Activated T-cell treated with anti-CD3 and anti-CD28 coated beads, Interleukin-2, amount 50 U/mL, for 4 hours (primary cell): ENCODE results near the gene SLC23A2. TPM values are rescaled to one million over a fixed set of nuclear protein-coding genes. Genes with fewer than 3 reads are reported as not detected.
"Not testable (repeated sequence)": the region's sequence is repeated elsewhere in the genome, so short reads cannot be mapped to it uniquely, and the experiment has no call there.

Source experiments
- ATAC-seq, 2 donors: fragments of 200-7000 bp; cut with Tn5 transposase; one replicate each; pipeline ENCODE4 v1.10.0; 2021
- DNase-seq: peaks from one replicate; pipeline ENCODE4 v3.0.0-alpha.2; 2020
- H3K27me3 Mint-ChIP-seq: one replicate; pipeline ENCODE4 v1.8.0; 2021; ENCODE audit warnings: low read depth, mixed read lengths
- H3K36me3 Mint-ChIP-seq: one replicate; pipeline ENCODE4 v1.8.0; 2022; ENCODE audit warnings: mixed read lengths; ENCODE audit not compliant: insufficient read depth
- H3K4me1 Mint-ChIP-seq: one replicate; pipeline ENCODE4 v1.8.0; 2021; ENCODE audit warnings: low read depth, mixed read lengths
- H3K4me3 Mint-ChIP-seq: one replicate; pipeline ENCODE4 v1.8.0; 2021; ENCODE audit warnings: mild to moderate bottlenecking, moderate library complexity, mixed read lengths
- H3K9me3 Mint-ChIP-seq: one replicate; pipeline ENCODE4 v1.8.0; 2021; ENCODE audit warnings: mixed read lengths
- total RNA-seq, 3 donors: library from RNA; stranded (reverse); gene quantifications; one replicate each; pipeline ENCODE4 v1.2.1, GENCODE V29; 2021

Gene SLC23A2
- total RNA-seq, 3 donors from 2014 or later: 19.6 to 25.9 (median 20.4) TPM

GRCh38 chr20:4944518-4945313, 56.6 kb downstream of the SLC23A2 start:
- Mint-ChIP-seq H3K4me1 (peaks cover 22% of the 10 kb centered on the region), H3K36me3 (peaks cover 10% of the 10 kb centered on the region), H3K4me3 (no peak overlapping the region), H3K27me3 (no peaks in the 10 kb centered on the region), H3K9me3 (no peaks in the 10 kb centered on the region)
- DNase-seq (no peak), ATAC-seq (no peak)

GRCh38 chr20:4942331-4942730, 59.0 kb downstream of the SLC23A2 start:
- no peaks in the 10 kb centered on the region for H3K9me3 Mint-ChIP-seq
- H3K36me3 Mint-ChIP-seq: peaks cover 10% of the 10 kb centered on the region
- DNase-seq (no peak), ATAC-seq (no peak)
- H3K4me1 Mint-ChIP-seq: peaks cover 15% of the 10 kb centered on the region
- H3K27me3 Mint-ChIP-seq: no peaks in the 10 kb centered on the region
- H3K4me3 Mint-ChIP-seq: no peak overlapping the region

GRCh38 chr20:4937407-4938319, 63.6 kb downstream of the SLC23A2 start:
- no peak for DNase-seq
- ATAC-seq: no peak
- Mint-ChIP-seq H3K9me3 (no peaks in the 10 kb centered on the region), H3K36me3 (peaks cover 13% of the 10 kb centered on the region), H3K27me3 (no peaks in the 10 kb centered on the region), H3K4me1 (peaks cover 10% of the 10 kb centered on the region), H3K4me3 (no peak overlapping the region)

- DNase-seq (no peak), ATAC-seq (no peak)
- H3K36me3 Mint-ChIP-seq: peaks cover 13% of the 10 kb centered on the region
- no peaks in the 10 kb centered on the region for H3K9me3 Mint-ChIP-seq
- no peaks in the 10 kb centered on the region for H3K27me3 Mint-ChIP-seq
- H3K4me1 Mint-ChIP-seq: peaks cover 2% of the 10 kb centered on the region
- no peak overlapping the region for H3K4me3 Mint-ChIP-seq
These were observed 64.4 kb downstream of the SLC23A2 start for GRCh38 chr20:4936851-4937406.

- H3K4me1 Mint-ChIP-seq: no peaks in the 10 kb centered on the region
- H3K27me3 Mint-ChIP-seq: no peaks in the 10 kb centered on the region
- H3K36me3 Mint-ChIP-seq: peaks cover 15% of the 10 kb centered on the region
- no peak for ATAC-seq
- no peaks in the 10 kb centered on the region for H3K9me3 Mint-ChIP-seq
- DNase-seq: no peak
- H3K4me3 Mint-ChIP-seq: no peak overlapping the region
These were observed 64.9 kb downstream of the SLC23A2 start for GRCh38 chr20:4936392-4936850.

- Mint-ChIP-seq H3K36me3 (peaks cover 25% of the 10 kb centered on the region), H3K4me3 (no peak overlapping the region), H3K27me3 (no peaks in the 10 kb centered on the region), H3K4me1 (no peaks in the 10 kb centered on the region), H3K9me3 (no peaks in the 10 kb centered on the region)
- DNase-seq: no peak
- ATAC-seq: no peak
These were observed 69.2 kb downstream of the SLC23A2 start for GRCh38 chr20:4932061-4932460.

- DNase-seq (no peak), ATAC-seq (no peak)
- Mint-ChIP-seq H3K4me1 (peaks cover 1% of the 10 kb centered on the region), H3K4me3 (no peak overlapping the region), H3K9me3 (no peaks in the 10 kb centered on the region), H3K36me3 (peaks cover 29% of the 10 kb centered on the region), H3K27me3 (no peaks in the 10 kb centered on the region)
These were observed 71.5 kb downstream of the SLC23A2 start for GRCh38 chr20:4929686-4930397.

GRCh38 chr20:4926531-4927156, 74.7 kb downstream of the SLC23A2 start:
- peaks cover 23% of the 10 kb centered on the region for H3K36me3 Mint-ChIP-seq
- no peaks in the 10 kb centered on the region for H3K9me3 Mint-ChIP-seq
- no peak for ATAC-seq
- H3K4me3 Mint-ChIP-seq: no peak overlapping the region
- no peaks in the 10 kb centered on the region for H3K27me3 Mint-ChIP-seq
- DNase-seq: no peak
- H3K4me1 Mint-ChIP-seq: peaks cover 1% of the 10 kb centered on the region

GRCh38 chr20:4925842-4926530, 75.3 kb downstream of the SLC23A2 start:
- no peak for ATAC-seq
- Mint-ChIP-seq H3K4me1 (peaks cover 1% of the 10 kb centered on the region), H3K27me3 (no peaks in the 10 kb centered on the region), H3K4me3 (no peak overlapping the region), H3K36me3 (peaks cover 20% of the 10 kb centered on the region), H3K9me3 (no peaks in the 10 kb centered on the region)
- DNase-seq: no peak

GRCh38 chr20:4924446-4924845, 76.9 kb downstream of the SLC23A2 start:
- Mint-ChIP-seq H3K4me1 (peaks cover 1% of the 10 kb centered on the region), H3K27me3 (no peaks in the 10 kb centered on the region), H3K4me3 (no peak overlapping the region), H3K9me3 (no peaks in the 10 kb centered on the region), H3K36me3 (peaks cover 18% of the 10 kb centered on the region)
- ATAC-seq: no peak
- no peak for DNase-seq

- Mint-ChIP-seq H3K9me3 (no peaks in the 10 kb centered on the region), H3K27me3 (no peaks in the 10 kb centered on the region)
These were observed 77.3 kb downstream of the SLC23A2 start for GRCh38 chr20:4924032-4924431.

GRCh38 chr20:4922186-4922585, 79.1 kb downstream of the SLC23A2 start:
- no peak for ATAC-seq
- peaks cover 1% of the 10 kb centered on the region for H3K4me1 Mint-ChIP-seq
- no peaks in the 10 kb centered on the region for H3K9me3 Mint-ChIP-seq
- DNase-seq: no peak
- no peak overlapping the region for H3K4me3 Mint-ChIP-seq
- H3K27me3 Mint-ChIP-seq: no peaks in the 10 kb centered on the region
- H3K36me3 Mint-ChIP-seq: peaks cover 14% of the 10 kb centered on the region

More at GRCh38 chr20:4924032-4924431, 77.3 kb downstream of the SLC23A2 start:
- H3K4me3 Mint-ChIP-seq: no peak overlapping the region
- DNase-seq: no peak
- H3K36me3 Mint-ChIP-seq: peaks cover 19% of the 10 kb centered on the region
- ATAC-seq: no peak
- peaks cover 1% of the 10 kb centered on the region for H3K4me1 Mint-ChIP-seq

GRCh38 chr20:4921271-4921670, 80.0 kb downstream of the SLC23A2 start:
- not testable (repeated sequence) for ATAC-seq, H3K9me3 Mint-ChIP-seq, DNase-seq, H3K27me3 Mint-ChIP-seq, H3K4me3 Mint-ChIP-seq, H3K4me1 Mint-ChIP-seq
- H3K36me3 Mint-ChIP-seq: peaks cover 12% of the 10 kb centered on the region
